ENCODE data around the gene PRSS33.

The PRSS33 gene

GRCh38 chr16:2782583-2783351, 4.6 kb downstream of the PRSS33 start:
- Histone ChIP-seq H3K9ac (ENCODE audit: low read depth, low read length, poor library complexity, severe bottlenecking) (no peak overlapping the region), H3K27me3 (ENCODE audit: insufficient read depth, low read length, poor library complexity, severe bottlenecking) (no peaks in the 10 kb centered on the region), H3K79me2 (ENCODE audit: insufficient read depth, low read length) (peaks cover 11% of the 10 kb centered on the region), H4K20me1 (ENCODE audit: insufficient read depth, low read length, poor library complexity, severe bottlenecking) (no peaks in the 10 kb centered on the region), H2AFZ (ENCODE audit: low read length) (no peak overlapping the region), H3K36me3 (ENCODE audit: insufficient read depth, low read length) (no peaks in the 10 kb centered on the region), H3K9me2 (replicated peaks; ENCODE audit: low read depth, low read length) (no peaks in the 10 kb centered on the region), H3F3A (ENCODE audit: low read depth) (no peaks in the 10 kb centered on the region), H3K9me3 (ENCODE audit: insufficient read depth, low read depth, low read length) (no peaks in the 10 kb centered on the region), H3K4me3 (ENCODE audit: low read length, poor library complexity, severe bottlenecking) (no peak overlapping the region), H3K4me2 (ENCODE audit: low read depth, low read length, poor library complexity, severe bottlenecking) (no peak overlapping the region), H3K4me1 (ENCODE audit: insufficient read depth, low read length, poor library complexity, severe bottlenecking) (peaks cover 4% of the 10 kb centered on the region)
- TF ChIP-seq CTCF (conservative IDR thresholded peaks at IDR 0.05; ENCODE audit: low read length): no peak
- TF ChIP-seq EZH2phosphoT487 (IDR thresholded peaks at IDR 0.05; ENCODE audit: borderline replicate concordance): no peak

- Histone ChIP-seq H3F3A (ENCODE audit: low read depth) (no peaks in the 10 kb centered on the region), H3K4me2 (ENCODE audit: low read depth, low read length, poor library complexity, severe bottlenecking) (no peak overlapping the region), H3K4me1 (ENCODE audit: insufficient read depth, low read length, poor library complexity, severe bottlenecking) (peaks cover 10% of the 10 kb centered on the region), H3K9me2 (replicated peaks; ENCODE audit: low read depth, low read length) (no peaks in the 10 kb centered on the region), H3K36me3 (ENCODE audit: insufficient read depth, low read length) (no peaks in the 10 kb centered on the region), H3K9ac (ENCODE audit: low read depth, low read length, poor library complexity, severe bottlenecking) (no peak overlapping the region), H3K9me3 (ENCODE audit: insufficient read depth, low read depth, low read length) (no peaks in the 10 kb centered on the region), H3K79me2 (ENCODE audit: insufficient read depth, low read length) (peaks cover 27% of the 10 kb centered on the region), H2AFZ (ENCODE audit: low read length) (no peak overlapping the region), H3K4me3 (ENCODE audit: low read length, poor library complexity, severe bottlenecking) (no peak overlapping the region), H4K20me1 (ENCODE audit: insufficient read depth, low read length, poor library complexity, severe bottlenecking) (no peaks in the 10 kb centered on the region), H3K27me3 (ENCODE audit: insufficient read depth, low read length, poor library complexity, severe bottlenecking) (no peaks in the 10 kb centered on the region)
- TF ChIP-seq CTCF (conservative IDR thresholded peaks at IDR 0.05; ENCODE audit: low read length): no peak
- TF ChIP-seq EZH2phosphoT487 (IDR thresholded peaks at IDR 0.05; ENCODE audit: borderline replicate concordance): no peak
Observed at GRCh38 chr16:2779978-2780898, 7.1 kb downstream of the PRSS33 start.

GRCh38 chr16:2779151-2779920, 8.0 kb downstream of the PRSS33 start:
- Histone ChIP-seq H3F3A (ENCODE audit: low read depth) (no peaks in the 10 kb centered on the region), H2AFZ (ENCODE audit: low read length) (no peak overlapping the region), H3K4me1 (ENCODE audit: insufficient read depth, low read length, poor library complexity, severe bottlenecking) (peaks cover 10% of the 10 kb centered on the region), H3K9me2 (replicated peaks; ENCODE audit: low read depth, low read length) (no peaks in the 10 kb centered on the region), H4K20me1 (ENCODE audit: insufficient read depth, low read length, poor library complexity, severe bottlenecking) (no peaks in the 10 kb centered on the region), H3K27me3 (ENCODE audit: insufficient read depth, low read length, poor library complexity, severe bottlenecking) (no peaks in the 10 kb centered on the region), H3K4me3 (ENCODE audit: low read length, poor library complexity, severe bottlenecking) (no peak overlapping the region), H3K36me3 (ENCODE audit: insufficient read depth, low read length) (no peaks in the 10 kb centered on the region), H3K4me2 (ENCODE audit: low read depth, low read length, poor library complexity, severe bottlenecking) (peak overlapping the region; percentile 86), H3K79me2 (ENCODE audit: insufficient read depth, low read length) (peaks cover 28% of the 10 kb centered on the region), H3K9ac (ENCODE audit: low read depth, low read length, poor library complexity, severe bottlenecking) (no peak overlapping the region), H3K9me3 (ENCODE audit: insufficient read depth, low read depth, low read length) (no peaks in the 10 kb centered on the region)
- TF ChIP-seq CTCF (conservative IDR thresholded peaks at IDR 0.05; ENCODE audit: low read length) (no peak), EZH2phosphoT487 (IDR thresholded peaks at IDR 0.05; ENCODE audit: borderline replicate concordance) (no peak)

Data from Loucy (cell line).